Spleen (tissue), 11 donors: Measurements from ENCODE around the gene CPNE8. TPM values are rescaled to one million over a fixed set of nuclear protein-coding genes. Genes with fewer than 3 reads are reported as not detected.

Experiments
- DNase-seq: peaks from one replicate; pipeline ENCODE4 v3.0.0-alpha.2; 2020
- H3K27ac ChIP-seq, 8 donors: fragments of 200-600 bp; sonication (generic) in 7 of 8; 1 replicate in 4 of 8; 2 replicates in 4 of 8; pipeline versions ENCODE4 v1.5.0 to v1.8.0; 2016 to 2021; ENCODE audit warnings: inconsistent platforms in 4 of 8, mild to moderate bottlenecking in 4 of 8, moderate library complexity in 1 of 8
- H3K27me3 ChIP-seq, 7 donors: fragments of 200-600 bp; sonication (generic) in 6 of 7; replicated peaks in 1 of 7; 1 replicate in 4 of 7; 2 replicates in 3 of 7; pipeline versions ENCODE4 v1.5.0 to v1.8.0; 2016 to 2021; ENCODE audit warnings: inconsistent platforms in 3 of 7, mild to moderate bottlenecking in 1 of 7
- H3K36me3 ChIP-seq, 6 donors: fragments of 200-600 bp; sonication (generic) in 5 of 6; 1 replicate in 4 of 6; 2 replicates in 2 of 6; pipeline versions ENCODE4 v1.5.0 to v1.8.0; 2016 to 2021; ENCODE audit warnings: inconsistent platforms in 2 of 6
- H3K4me1 ChIP-seq, 6 donors: fragments of 200-600 bp; sonication (generic) in 5 of 6; 1 replicate in 3 of 6; 2 replicates in 3 of 6; pipeline versions ENCODE4 v1.5.0 to v1.8.0; 2016 to 2021; ENCODE audit warnings: inconsistent platforms in 3 of 6
- H3K4me3 ChIP-seq, 8 donors: fragments of 200-600 bp; sonication (generic) in 7 of 8; 1 replicate in 4 of 8; 2 replicates in 4 of 8; pipeline versions ENCODE4 v1.5.0 to v1.8.0; 2016 to 2021; ENCODE audit warnings: inconsistent platforms in 4 of 8, mild to moderate bottlenecking in 4 of 8, moderate library complexity in 2 of 8
- H3K9me3 ChIP-seq, 8 donors: fragments of 200-600 bp; sonication (generic) in 7 of 8; 1 replicate in 4 of 8; 2 replicates in 4 of 8; pipeline versions ENCODE4 v1.5.0 to v1.8.0; 2016 to 2021; ENCODE audit warnings: inconsistent platforms in 4 of 8
- POLR2A ChIP-seq, 3 donors: fragments of 450-650 bp; IDR thresholded peaks; one replicate each; pipeline ENCODE4 v1.5.1; 2017; ENCODE audit warnings: antibody characterized with exemption in 3 of 3, mild to moderate bottlenecking in 1 of 3
- POLR2AphosphoS5 ChIP-seq, 3 donors: sonication (generic); formaldehyde crosslinking; IDR thresholded peaks; one replicate each; pipeline ENCODE4 v1.5.1; 2017; ENCODE audit warnings: antibody characterized with exemption in 3 of 3
- WGBS, 5 donors: extraction: QIAGEN DNeasy Blood & Tissue Kit in 3 of 5; methylation state at CpG; one replicate each; pipeline versions ENCODE4 v1.1.5 to v1.1.7; 2013 to 2018; 5-methylcytosine and 5-hydroxymethylcytosine counted together
- intact Hi-C: fragments of 100-400 bp; cut with DNase I; formaldehyde crosslinking; loops from one replicate; pipeline ENCODE4 v1.15.0; 2023; ENCODE audit warnings: low total_unique reads
- polyA plus RNA-seq, 3 donors: library from polyadenylated mRNA; stranded (reverse); fragments of 200-250 nt; gene quantifications; one replicate each; pipeline ENCODE4 v1.2.1, GENCODE V29; 2013
- total RNA-seq, 7 donors: library from RNA; depleted of rRNA in 3 of 7; stranded (reverse); fragments of >200 nt in 3 of 7; fragmentation: NEBNext Ultra II Directional in 4 of 7; extraction: Animal tissue kit (Norgen Biotek cat#: 25700) in 4 of 7; gene quantifications; one replicate each; pipeline versions ENCODE4 v1.1.0 to v1.2.1, GENCODE V29; 2016 to 2021
- TF ChIP-seq, protein P1 (sequence below), 11 experiments: fragments of 200-600 bp in 7 of 11; fragments of 450-650 bp in 4 of 11; sonication (generic) in 4 of 11; IDR thresholded peaks in 8 of 11; conservative IDR thresholded peaks in 3 of 11; 1 replicate in 7 of 11; 2 replicates in 4 of 11; pipeline versions ENCODE4 v1.4.0 to v1.8.0; 2016 to 2021; ENCODE audit warnings: antibody characterized with exemption in 11 of 11, inconsistent platforms in 4 of 11, mild to moderate bottlenecking in 1 of 11
- donor health status: healthy with polysubstance abuse.
- donor health status: DM: no; HTN: no; CAD: no; lungs with moderate emphysema.
- donor health status: DM: no; HTN: no; CAD: no.
- donor health status: Bipolar disorder and iron deficiency.
- donor health status: healthy.
- donor health status: DM: no; HTN: no; CAD: no.
- donor health status: DM: yes; HTN: yes; CAD: no.

The CPNE8 gene
- total and polyA plus RNA-seq, 10 donors = 5.4 to 42.4 (median 30.2) TPM

DNA sequence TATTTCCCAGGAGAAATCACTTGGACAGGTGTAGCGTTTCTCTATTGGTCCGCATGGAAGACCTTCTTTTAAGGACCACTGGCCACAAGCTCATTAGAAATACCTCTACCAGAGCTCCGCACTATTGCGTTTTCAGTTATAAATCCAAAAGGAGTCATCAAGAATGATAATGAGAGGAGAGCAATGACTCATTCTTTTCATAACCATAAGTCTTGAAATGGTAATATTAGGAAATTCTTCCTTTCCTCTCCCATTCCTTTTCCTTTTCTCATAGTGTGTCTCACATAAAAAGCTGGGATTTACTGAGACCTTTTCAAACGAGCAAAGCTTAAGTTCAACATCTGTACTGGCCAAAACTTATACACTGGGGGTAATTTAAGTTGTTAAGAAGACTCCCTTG is 215.7 kb downstream of the CPNE8 start:
- intact Hi-C loops = no loop called here
- H3K27ac ChIP-seq = no peak overlapping the region
- 86 to 97% (median 88%) methylated on average over 5 of the region's 5 CpGs for WGBS, 5 donors
- H3K4me1 ChIP-seq = no peaks in the 10 kb centered on the region
- H3K9me3 ChIP-seq = peaks cover 0 to 6% (median 0%) of the 10 kb centered on the region in 8 donors
- peaks cover 0 to 26% (median 2%) of the 10 kb centered on the region in 6 donors for H3K36me3 ChIP-seq
- H3K4me3 ChIP-seq = no peak overlapping the region
- H3K27me3 ChIP-seq = no peaks in the 10 kb centered on the region
- DNase-seq = no peak
- no peak for TF ChIP-seq POLR2AphosphoS5 (IDR thresholded peaks at IDR 0.05)
- TF ChIP-seq, protein P1, sequence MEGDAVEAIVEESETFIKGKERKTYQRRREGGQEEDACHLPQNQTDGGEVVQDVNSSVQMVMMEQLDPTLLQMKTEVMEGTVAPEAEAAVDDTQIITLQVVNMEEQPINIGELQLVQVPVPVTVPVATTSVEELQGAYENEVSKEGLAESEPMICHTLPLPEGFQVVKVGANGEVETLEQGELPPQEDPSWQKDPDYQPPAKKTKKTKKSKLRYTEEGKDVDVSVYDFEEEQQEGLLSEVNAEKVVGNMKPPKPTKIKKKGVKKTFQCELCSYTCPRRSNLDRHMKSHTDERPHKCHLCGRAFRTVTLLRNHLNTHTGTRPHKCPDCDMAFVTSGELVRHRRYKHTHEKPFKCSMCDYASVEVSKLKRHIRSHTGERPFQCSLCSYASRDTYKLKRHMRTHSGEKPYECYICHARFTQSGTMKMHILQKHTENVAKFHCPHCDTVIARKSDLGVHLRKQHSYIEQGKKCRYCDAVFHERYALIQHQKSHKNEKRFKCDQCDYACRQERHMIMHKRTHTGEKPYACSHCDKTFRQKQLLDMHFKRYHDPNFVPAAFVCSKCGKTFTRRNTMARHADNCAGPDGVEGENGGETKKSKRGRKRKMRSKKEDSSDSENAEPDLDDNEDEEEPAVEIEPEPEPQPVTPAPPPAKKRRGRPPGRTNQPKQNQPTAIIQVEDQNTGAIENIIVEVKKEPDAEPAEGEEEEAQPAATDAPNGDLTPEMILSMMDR (IDR thresholded peaks at IDR 0.05 in 8 of 11, conservative IDR thresholded peaks at IDR 0.05 in 3 of 11) = no peak
- no peak for TF ChIP-seq POLR2A (IDR thresholded peaks at IDR 0.05)

DNA sequence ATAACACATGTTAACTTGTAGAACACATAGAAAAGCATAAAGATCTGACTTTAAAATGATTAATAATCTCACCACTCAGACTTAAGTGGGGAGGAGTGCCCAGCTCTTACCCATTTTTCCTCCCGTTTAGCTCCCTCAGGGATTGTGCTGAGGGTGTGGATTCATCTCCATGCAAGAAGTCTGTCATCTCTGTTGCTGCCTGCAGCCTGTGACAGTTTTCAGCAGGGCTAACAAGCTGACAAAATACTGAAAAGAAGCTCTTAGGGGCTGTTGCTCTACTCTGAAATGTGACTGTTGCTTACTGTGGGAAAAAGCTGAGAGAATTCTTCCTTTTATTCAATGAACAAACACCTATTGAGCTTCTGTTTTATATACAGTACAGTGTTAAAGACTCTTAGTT is 216.2 kb downstream of the CPNE8 start:
- WGBS, 5 donors = 72 to 85% (median 83%) methylated on average over 1 of the region's 1 CpG
- no peaks in the 10 kb centered on the region for H3K27me3 ChIP-seq
- peaks cover 0 to 6% (median 0%) of the 10 kb centered on the region in 8 donors for H3K9me3 ChIP-seq
- peaks cover 0 to 31% (median 2%) of the 10 kb centered on the region in 6 donors for H3K36me3 ChIP-seq
- H3K4me3 ChIP-seq = no peak overlapping the region
- no peaks in the 10 kb centered on the region for H3K4me1 ChIP-seq
- intact Hi-C loops = no loop called here
- no peak for DNase-seq
- H3K27ac ChIP-seq = no peak overlapping the region
- no peak for TF ChIP-seq POLR2A (IDR thresholded peaks at IDR 0.05)
- TF ChIP-seq, protein P1 (IDR thresholded peaks at IDR 0.05 in 8 of 11, conservative IDR thresholded peaks at IDR 0.05 in 3 of 11) = no peak
- TF ChIP-seq POLR2AphosphoS5 (IDR thresholded peaks at IDR 0.05) = no peak

DNA sequence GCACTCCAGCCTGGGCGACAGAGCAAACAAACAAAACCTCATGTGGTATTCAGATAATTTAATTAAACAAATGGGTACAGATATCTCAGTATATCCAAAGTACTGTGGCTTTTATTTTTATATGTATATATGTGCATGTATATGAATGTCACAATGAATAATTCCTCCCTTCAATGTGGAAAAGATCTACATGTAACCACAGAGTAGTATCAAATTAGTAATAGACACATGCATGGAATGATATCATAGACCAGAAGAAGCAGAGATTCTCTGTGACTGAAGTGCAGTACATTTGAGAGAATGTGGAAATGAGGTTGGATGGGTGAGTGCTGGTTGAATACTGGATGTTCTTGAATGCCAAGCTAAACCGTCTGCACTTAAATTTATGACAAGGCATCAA is 222.9 kb downstream of the CPNE8 start:
- intact Hi-C loops = no loop called here
- 87 to 97% (median 94%) methylated on average over 2 of the region's 2 CpGs for WGBS, 5 donors
- peaks cover 0 to 30% (median 2%) of the 10 kb centered on the region in 6 donors for H3K36me3 ChIP-seq
- no peak overlapping the region for H3K4me3 ChIP-seq
- H3K27ac ChIP-seq = no peak overlapping the region
- H3K27me3 ChIP-seq = no peaks in the 10 kb centered on the region
- no peak for DNase-seq
- H3K4me1 ChIP-seq = no peaks in the 10 kb centered on the region
- H3K9me3 ChIP-seq = peaks cover 0 to 6% (median 0%) of the 10 kb centered on the region in 8 donors
- TF ChIP-seq, protein P1 (IDR thresholded peaks at IDR 0.05 in 8 of 11, conservative IDR thresholded peaks at IDR 0.05 in 3 of 11) = no peak
- no peak for TF ChIP-seq POLR2AphosphoS5 (IDR thresholded peaks at IDR 0.05)
- no peak for TF ChIP-seq POLR2A (IDR thresholded peaks at IDR 0.05)

DNA sequence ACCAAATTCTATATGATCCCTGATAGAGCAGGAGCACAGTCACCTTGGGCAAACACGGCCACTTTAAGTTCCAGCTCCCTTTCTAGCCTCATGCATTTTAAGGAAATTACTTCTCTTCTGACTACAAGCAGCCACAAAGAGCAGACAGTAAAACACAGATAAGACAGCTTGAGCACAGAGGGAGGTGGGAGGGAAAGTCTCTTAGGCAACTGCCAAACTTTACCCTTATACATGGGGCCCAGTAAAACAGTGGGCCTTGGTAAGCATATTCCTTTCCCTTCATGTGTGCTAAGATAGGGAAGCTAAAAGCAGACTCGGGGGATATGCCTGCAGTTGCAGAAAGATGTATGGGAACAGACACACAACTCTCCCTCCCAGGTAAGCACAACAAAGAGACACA is 235.9 kb downstream of the CPNE8 start:
- Histone ChIP-seq H3K27me3 (no peaks in the 10 kb centered on the region), H3K9me3 (no peaks in the 10 kb centered on the region), H3K36me3 (peaks cover 0 to 26% (median 0%) of the 10 kb centered on the region in 6 donors), H3K4me1 (no peaks in the 10 kb centered on the region), H3K4me3 (no peak overlapping the region), H3K27ac (no peak overlapping the region)
- intact Hi-C loops = no loop called here
- TF ChIP-seq POLR2AphosphoS5 (IDR thresholded peaks at IDR 0.05) (no peak), POLR2A (IDR thresholded peaks at IDR 0.05) (no peak)
- TF ChIP-seq, protein P1 (IDR thresholded peaks at IDR 0.05 in 8 of 11, conservative IDR thresholded peaks at IDR 0.05 in 3 of 11) = no peak
- 37 to 64% (median 49%) methylated on average over 2 of the region's 2 CpGs for WGBS, 5 donors
- no peak for DNase-seq
